Right renal pelvis (tissue), 4 donors: Measurements from ENCODE around the gene CAPS2. TPM values are rescaled to one million over a fixed set of nuclear protein-coding genes. Genes with fewer than 3 reads are reported as not detected.
"Not testable (repeated sequence)": the region's sequence is repeated elsewhere in the genome, so short reads cannot be mapped to it uniquely, and the experiment has no call there.

Experiments
- DNase-seq, 4 donors: peaks; one replicate each; pipeline ENCODE4 v3.0.0-alpha.2; 2013; ENCODE audit warnings: low read depth in 4 of 4, low spot score in 3 of 4, missing footprints in 1 of 4
- polyA plus RNA-seq, 4 donors: library from polyadenylated mRNA; unstranded; fragments of 120-200 nt; gene quantifications; one replicate each; pipeline ENCODE4 v1.2.1, GENCODE V29; 2013; ENCODE audit not compliant: insufficient read length in 4 of 4

Gene CAPS2
- polyA plus RNA-seq = 1 to 10 TPM; 6.7 to 9.8 (median 8.5) TPM

GRCh38 chr12:75329918-75330826, at the start of gene CAPS2:
CAPS2 (minus strand) TSS chr12:75330324; CDS start chr12:75326498, 3,826 bp downstream.
- DNase-seq = peak; percentile 65 to 70 (median 68)

- DNase-seq = no peak
Measured at GRCh38 chr12:75378354-75378753, 48.2 kb upstream of the CAPS2 start.

- no peak for DNase-seq
Measured at GRCh38 chr12:75374971-75375370, 44.8 kb upstream of the CAPS2 start.

GRCh38 chr12:75366629-75367028, 36.5 kb upstream of the CAPS2 start:
- DNase-seq = no peak

- no peak for DNase-seq
Measured at GRCh38 chr12:75364919-75365318, 34.8 kb upstream of the CAPS2 start.

- no peak for DNase-seq
Measured at GRCh38 chr12:75361408-75361807, 31.3 kb upstream of the CAPS2 start.

GRCh38 chr12:75360920-75361319, 30.8 kb upstream of the CAPS2 start:
- no peak for DNase-seq

GRCh38 chr12:75354011-75354410, 23.9 kb upstream of the CAPS2 start:
- no peak for DNase-seq

- no peak for DNase-seq
Measured at GRCh38 chr12:75350413-75350812, 20.3 kb upstream of the CAPS2 start.

GRCh38 chr12:75349946-75350345, 19.8 kb upstream of the CAPS2 start:
- DNase-seq = no peak

- not testable (repeated sequence) for DNase-seq
Measured at GRCh38 chr12:75346215-75346614, 16.1 kb upstream of the CAPS2 start.

GRCh38 chr12:75345531-75345930, 15.4 kb upstream of the CAPS2 start:
- DNase-seq = no peak

GRCh38 chr12:75341873-75342272, 11.7 kb upstream of the CAPS2 start:
- DNase-seq = no peak

GRCh38 chr12:75337905-75338304, 7.8 kb upstream of the CAPS2 start:
- no peak for DNase-seq

- DNase-seq = peak; percentile 83 to 91 (median 87)
Measured at GRCh38 chr12:75334384-75335030, 4.4 kb upstream of the CAPS2 start, which contains the start of gene GLIPR1L1. GLIPR1L1 (plus strand) TSS chr12:75334670; CDS start chr12:75334729, 59 bp downstream.

- no peak for DNase-seq
Measured at GRCh38 chr12:75327642-75328041, 2.5 kb downstream of the CAPS2 start.

- no peak for DNase-seq
Measured at GRCh38 chr12:75323663-75324062, 6.5 kb downstream of the CAPS2 start.

- DNase-seq = no peak
Measured at GRCh38 chr12:75322464-75322863, 7.7 kb downstream of the CAPS2 start.

GRCh38 chr12:75317784-75318183, 12.3 kb downstream of the CAPS2 start:
- DNase-seq = no peak

GRCh38 chr12:75315518-75315917, 14.6 kb downstream of the CAPS2 start:
- no peak for DNase-seq

GRCh38 chr12:75311369-75311768, 18.8 kb downstream of the CAPS2 start:
- no peak for DNase-seq

- no peak for DNase-seq
Measured at GRCh38 chr12:75308279-75308678, 21.8 kb downstream of the CAPS2 start.
